H9 (cell line): ENCODE data around the gene ARSJ. TPM values are rescaled to one million over a fixed set of nuclear protein-coding genes. Genes with fewer than 3 reads are reported as not detected.

Experiments
- DNase-seq: peaks from one replicate; pipeline ENCODE4 v3.0.0-alpha.2; 2017
- H2AFZ ChIP-seq: one replicate; pipeline ENCODE4 v1.6.1; 2013; ENCODE audit warnings: mild to moderate bottlenecking, low read length, control low read depth, moderate library complexity
- H2AK5ac ChIP-seq: 2 replicates; pipeline ENCODE4 v1.6.1; 2013; ENCODE audit warnings: low read length, control low read depth, mixed read lengths; ENCODE audit not compliant: insufficient read length
- H2BK120ac ChIP-seq: one replicate; pipeline ENCODE4 v1.6.1; 2013; ENCODE audit warnings: low read depth, mild to moderate bottlenecking, low read length, control low read depth, inconsistent platforms; ENCODE audit not compliant: poor library complexity, severe bottlenecking
- H2BK12ac ChIP-seq: 2 replicates; pipeline ENCODE4 v1.6.1; 2013; ENCODE audit warnings: low read length, control low read depth, mixed read lengths, low read depth; ENCODE audit not compliant: insufficient read length
- H2BK15ac ChIP-seq: 2 replicates; pipeline ENCODE4 v1.6.1; 2013; ENCODE audit warnings: low read depth, low read length, control low read depth
- H2BK20ac ChIP-seq: one replicate; pipeline ENCODE4 v1.6.1; 2013; ENCODE audit warnings: low read depth, mild to moderate bottlenecking, low read length, control low read depth, inconsistent platforms; ENCODE audit not compliant: poor library complexity, severe bottlenecking
- H2BK5ac ChIP-seq: 2 replicates; pipeline ENCODE4 v1.6.1; 2013; ENCODE audit warnings: low read length, control low read depth, mixed read lengths; ENCODE audit not compliant: insufficient read length
- H3K14ac ChIP-seq: 2 replicates; pipeline ENCODE4 v1.6.1; 2013; ENCODE audit warnings: low read length, control low read depth; ENCODE audit not compliant: insufficient read depth
- H3K18ac ChIP-seq: 2 replicates; pipeline ENCODE4 v1.6.1; 2013; ENCODE audit warnings: low read depth, mild to moderate bottlenecking, mixed read lengths, low read length, control low read depth; ENCODE audit not compliant: insufficient read length
- H3K23ac ChIP-seq: 2 replicates; pipeline ENCODE4 v1.6.1; 2013; ENCODE audit warnings: low read length, control low read depth, mixed read lengths, low read depth; ENCODE audit not compliant: insufficient read length
- H3K23me2 ChIP-seq: 2 replicates; pipeline ENCODE4 v1.6.1; 2013; ENCODE audit warnings: low read depth, mild to moderate bottlenecking, mixed read lengths, low read length, control low read depth; ENCODE audit not compliant: insufficient read length, poor library complexity, severe bottlenecking
- H3K27ac ChIP-seq: 2 replicates; pipeline ENCODE4 v1.5.1; 2013; ENCODE audit warnings: low read length, control low read depth, mixed read lengths, low read depth; ENCODE audit not compliant: insufficient read length
- H3K27me3 ChIP-seq: 2 replicates; pipeline ENCODE4 v1.6.1; 2013; ENCODE audit warnings: low read length, control low read depth, inconsistent platforms; ENCODE audit not compliant: insufficient read depth
- H3K4ac ChIP-seq: 2 replicates; pipeline ENCODE4 v1.6.1; 2013; ENCODE audit warnings: low read depth, mild to moderate bottlenecking, control low read depth, inconsistent platforms, low read length, moderate library complexity
- H3K4me1 ChIP-seq: 2 replicates; pipeline ENCODE4 v1.6.1; 2013; ENCODE audit warnings: low read length, control low read depth, inconsistent platforms; ENCODE audit not compliant: insufficient read depth
- H3K4me2 ChIP-seq: 2 replicates; pipeline ENCODE4 v1.6.1; 2013; ENCODE audit warnings: low read length, control low read depth, mixed read lengths; ENCODE audit not compliant: insufficient read length, insufficient read depth
- H3K56ac ChIP-seq: 2 replicates; pipeline ENCODE4 v1.6.1; 2013; ENCODE audit warnings: low read depth, mild to moderate bottlenecking, mixed read lengths, low read length, control low read depth; ENCODE audit not compliant: insufficient read length
- H3K79me1 ChIP-seq: 2 replicates; pipeline ENCODE4 v1.6.1; 2013; ENCODE audit warnings: low read depth, mild to moderate bottlenecking, moderate library complexity, low read length, control low read depth, inconsistent platforms; ENCODE audit not compliant: insufficient read depth, poor library complexity, severe bottlenecking
- H3K79me2 ChIP-seq: 2 replicates; pipeline ENCODE4 v1.6.1; 2013; ENCODE audit warnings: low read length, control low read depth, inconsistent platforms; ENCODE audit not compliant: insufficient read depth
- H3K9ac ChIP-seq: 2 replicates; pipeline ENCODE4 v1.6.1; 2013; ENCODE audit warnings: low read length, control low read depth, mixed read lengths; ENCODE audit not compliant: insufficient read length; ENCODE audit errors: extremely low read depth
- H3K9me3 ChIP-seq: one replicate; pipeline ENCODE4 v1.6.1; 2013; ENCODE audit warnings: low read depth, low read length, inconsistent platforms; ENCODE audit not compliant: control insufficient read depth
- H3T11ph ChIP-seq: one replicate; pipeline ENCODE4 v1.6.1; 2013; ENCODE audit warnings: mild to moderate bottlenecking, low read length, control low read depth, inconsistent platforms
- H4K20me1 ChIP-seq: one replicate; pipeline ENCODE4 v1.6.1; 2013; ENCODE audit not compliant: control insufficient read depth, insufficient read length, insufficient read depth
- H4K5ac ChIP-seq: 2 replicates; pipeline ENCODE4 v1.6.1; 2013; ENCODE audit warnings: low read depth, mild to moderate bottlenecking, mixed read lengths, low read length, control low read depth; ENCODE audit not compliant: insufficient read length
- H4K8ac ChIP-seq: replicated peaks from 2 replicates; pipeline ENCODE4 v1.6.1; 2013; ENCODE audit warnings: low read length, control low read depth, mixed read lengths, low read depth; ENCODE audit not compliant: insufficient read length
- H4K91ac ChIP-seq: 2 replicates; pipeline ENCODE4 v1.6.1; 2013; ENCODE audit warnings: low read depth, mild to moderate bottlenecking, moderate library complexity, mixed read lengths, low read length, control low read depth; ENCODE audit not compliant: insufficient read length
- H3K27ac Mint-ChIP-seq, 3 experiments: 2 replicates in 2 of 3; 3 replicates in 1 of 3; pipeline ENCODE4 v1.8.0; 2020 to 2021; ENCODE audit warnings: mixed read lengths in 3 of 3, mild to moderate bottlenecking in 1 of 3, moderate library complexity in 1 of 3
- H3K27me3 Mint-ChIP-seq: 2 replicates; pipeline ENCODE4 v1.8.0; 2021; ENCODE audit warnings: low read depth, mild to moderate bottlenecking, moderate library complexity, mixed read lengths
- H3K36me3 Mint-ChIP-seq, 3 experiments: 2 replicates in 2 of 3; 3 replicates in 1 of 3; pipeline ENCODE4 v1.8.0; 2020 to 2021; ENCODE audit warnings: low read depth in 3 of 3, mixed read lengths in 3 of 3; ENCODE audit not compliant: insufficient read depth in 1 of 3
- H3K4me1 Mint-ChIP-seq, 2 experiments: 2 replicates each; pipeline ENCODE4 v1.8.0; 2020; ENCODE audit warnings: mixed read lengths in 2 of 2
- H3K4me3 Mint-ChIP-seq, 2 experiments: 2 replicates in 1 of 2; 3 replicates in 1 of 2; pipeline ENCODE4 v1.8.0; 2020 to 2021; ENCODE audit warnings: mild to moderate bottlenecking in 2 of 2, mixed read lengths in 2 of 2, moderate library complexity in 1 of 2
- H3K9me3 Mint-ChIP-seq, 2 experiments: 2 replicates in 1 of 2; 3 replicates in 1 of 2; pipeline ENCODE4 v1.8.0; 2020; ENCODE audit warnings: mild to moderate bottlenecking in 2 of 2, mixed read lengths in 2 of 2, moderate library complexity in 1 of 2
- WGBS: extraction: QIAGEN DNeasy Blood & Tissue Kit; methylation state at CpG from one replicate; pipeline ENCODE4 v1.1.7; 2013; ENCODE audit warnings: missing lambda C conversion rate, low lambda C conversion rate, mixed read lengths; ENCODE audit not compliant: insufficient read length; ENCODE audit errors: extremely low coverage; 5-methylcytosine and 5-hydroxymethylcytosine counted together
- total RNA-seq: library from RNA; stranded (reverse); gene quantifications from 2 replicates; pipeline ENCODE4 v1.2.1, GENCODE V29; 2021
- TF ChIP-seq, protein P1 (sequence below): fragments of 200-600 bp; sonication (generic); conservative IDR thresholded peaks from 3 replicates; pipeline ENCODE4 v1.8.0; 2021; ENCODE audit warnings: antibody characterized with exemption, mild to moderate bottlenecking

Gene ARSJ
- total RNA-seq, 1 experiment from 2014 or later, result 1.1 TPM

DNA sequence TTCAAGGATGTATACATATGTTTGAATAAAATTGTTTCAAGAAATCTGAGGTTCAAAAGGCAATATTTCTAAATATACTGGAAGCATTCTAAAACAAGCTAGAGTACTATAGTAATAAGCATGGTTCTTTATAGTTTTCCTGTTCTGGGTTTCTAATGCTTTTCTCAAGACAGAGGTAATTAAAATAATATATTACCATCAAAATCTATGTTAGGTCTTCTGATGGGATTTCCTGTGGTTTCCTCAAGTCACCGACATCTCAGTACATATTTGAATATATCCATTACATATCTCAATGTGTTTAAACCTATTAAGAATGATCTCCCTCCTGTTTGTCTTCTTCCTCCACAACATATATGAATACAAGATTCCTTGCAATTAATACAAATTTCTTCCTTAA lies 25.6 kb downstream of the ARSJ start:
- H3K27ac Mint-ChIP-seq, result no peak overlapping the region
- H3K4me3 Mint-ChIP-seq, result no peak overlapping the region
- Histone ChIP-seq H3K23me2 (no peaks in the 10 kb centered on the region), H3T11ph (no peak overlapping the region), H4K20me1 (no peaks in the 10 kb centered on the region), H2AFZ (no peak overlapping the region), H3K23ac (no peak overlapping the region), H3K56ac (no peak overlapping the region), H3K27ac (no peak overlapping the region), H3K4me2 (no peak overlapping the region), H2BK15ac (no peak overlapping the region), H4K5ac (no peak overlapping the region), H2AK5ac (no peak overlapping the region), H2BK5ac (no peak overlapping the region), H2BK120ac (no peak overlapping the region), H3K4me1 (no peaks in the 10 kb centered on the region), H2BK12ac (no peak overlapping the region), H3K79me1 (no peaks in the 10 kb centered on the region), H3K9me3 (no peaks in the 10 kb centered on the region), H4K91ac (no peak overlapping the region), H3K14ac (no peak overlapping the region), H3K27me3 (no peaks in the 10 kb centered on the region), H3K79me2 (no peaks in the 10 kb centered on the region), H4K8ac (no peak overlapping the region), H3K18ac (no peak overlapping the region), H2BK20ac (no peak overlapping the region), H3K4ac (no peak overlapping the region), H3K9ac (no peak overlapping the region)
- no peaks in the 10 kb centered on the region for H3K36me3 Mint-ChIP-seq
- no peak for DNase-seq
- no peaks in the 10 kb centered on the region for H3K27me3 Mint-ChIP-seq
- TF ChIP-seq, protein P1, sequence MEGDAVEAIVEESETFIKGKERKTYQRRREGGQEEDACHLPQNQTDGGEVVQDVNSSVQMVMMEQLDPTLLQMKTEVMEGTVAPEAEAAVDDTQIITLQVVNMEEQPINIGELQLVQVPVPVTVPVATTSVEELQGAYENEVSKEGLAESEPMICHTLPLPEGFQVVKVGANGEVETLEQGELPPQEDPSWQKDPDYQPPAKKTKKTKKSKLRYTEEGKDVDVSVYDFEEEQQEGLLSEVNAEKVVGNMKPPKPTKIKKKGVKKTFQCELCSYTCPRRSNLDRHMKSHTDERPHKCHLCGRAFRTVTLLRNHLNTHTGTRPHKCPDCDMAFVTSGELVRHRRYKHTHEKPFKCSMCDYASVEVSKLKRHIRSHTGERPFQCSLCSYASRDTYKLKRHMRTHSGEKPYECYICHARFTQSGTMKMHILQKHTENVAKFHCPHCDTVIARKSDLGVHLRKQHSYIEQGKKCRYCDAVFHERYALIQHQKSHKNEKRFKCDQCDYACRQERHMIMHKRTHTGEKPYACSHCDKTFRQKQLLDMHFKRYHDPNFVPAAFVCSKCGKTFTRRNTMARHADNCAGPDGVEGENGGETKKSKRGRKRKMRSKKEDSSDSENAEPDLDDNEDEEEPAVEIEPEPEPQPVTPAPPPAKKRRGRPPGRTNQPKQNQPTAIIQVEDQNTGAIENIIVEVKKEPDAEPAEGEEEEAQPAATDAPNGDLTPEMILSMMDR, result no peak
- WGBS, result no CpG with 5 or more reads among the region's 1 CpG
- H3K4me1 Mint-ChIP-seq, result peaks cover 0 to 6% of the 10 kb centered on the region in 2 experiments; a peak in 2 of 4 replicates
- H3K9me3 Mint-ChIP-seq, result no peaks in the 10 kb centered on the region
